Measurements from ENCODE around the gene CTH. TPM values are rescaled to one million over a fixed set of nuclear protein-coding genes. Genes with fewer than 3 reads are reported as not detected.
"Not testable (repeated sequence)": the region's sequence is repeated elsewhere in the genome, so short reads cannot be mapped to it uniquely, and the experiment has no call there.

Gene CTH
- total RNA-seq, 1 donor from 2014 or later, result 5.0 TPM

DNA sequence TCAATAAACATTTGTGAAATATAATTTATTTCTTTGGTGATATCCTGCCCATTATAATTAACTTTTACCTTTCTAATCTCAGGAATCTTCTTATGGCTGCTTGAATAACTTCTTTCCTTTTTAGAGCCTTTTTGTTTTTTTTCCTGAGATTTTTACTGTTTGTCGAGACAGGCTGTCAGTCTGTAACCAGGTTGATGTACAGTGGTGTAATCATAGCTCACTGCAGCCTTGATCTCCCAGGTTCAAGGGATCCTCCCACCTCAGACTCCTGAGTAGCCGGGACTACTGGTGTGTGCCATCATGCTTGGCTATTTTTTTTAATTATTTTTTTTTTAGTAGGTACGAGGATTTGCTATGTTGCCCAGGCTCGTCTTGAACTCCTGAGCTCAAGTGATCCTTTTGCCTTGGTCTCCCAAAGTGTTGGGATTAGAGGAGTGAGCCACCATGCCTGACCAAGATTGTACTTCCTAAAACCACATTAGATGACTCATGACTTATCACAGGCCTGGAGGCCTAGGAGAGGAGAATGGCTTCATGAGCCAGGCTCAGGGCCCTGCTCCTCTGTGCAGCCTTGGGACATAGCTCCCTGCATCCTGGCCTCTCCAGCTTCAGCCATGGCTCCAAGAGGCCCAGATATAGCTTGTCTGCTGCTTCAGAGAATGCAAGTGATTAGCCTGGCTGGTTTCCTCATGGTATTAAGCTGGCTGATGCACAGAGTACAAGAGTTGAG, 48.6 kb downstream of the CTH start:
- Histone ChIP-seq H3K27me3 (ENCODE audit: low read depth) (no peaks in the 10 kb centered on the region), H3K9me3 (no peaks in the 10 kb centered on the region), H3K4me1 (no peaks in the 10 kb centered on the region), H3K27ac (no peak overlapping the region), H3K36me3 (no peaks in the 10 kb centered on the region), H3K4me3 (no peak overlapping the region)
- TF ChIP-seq, protein P1, sequence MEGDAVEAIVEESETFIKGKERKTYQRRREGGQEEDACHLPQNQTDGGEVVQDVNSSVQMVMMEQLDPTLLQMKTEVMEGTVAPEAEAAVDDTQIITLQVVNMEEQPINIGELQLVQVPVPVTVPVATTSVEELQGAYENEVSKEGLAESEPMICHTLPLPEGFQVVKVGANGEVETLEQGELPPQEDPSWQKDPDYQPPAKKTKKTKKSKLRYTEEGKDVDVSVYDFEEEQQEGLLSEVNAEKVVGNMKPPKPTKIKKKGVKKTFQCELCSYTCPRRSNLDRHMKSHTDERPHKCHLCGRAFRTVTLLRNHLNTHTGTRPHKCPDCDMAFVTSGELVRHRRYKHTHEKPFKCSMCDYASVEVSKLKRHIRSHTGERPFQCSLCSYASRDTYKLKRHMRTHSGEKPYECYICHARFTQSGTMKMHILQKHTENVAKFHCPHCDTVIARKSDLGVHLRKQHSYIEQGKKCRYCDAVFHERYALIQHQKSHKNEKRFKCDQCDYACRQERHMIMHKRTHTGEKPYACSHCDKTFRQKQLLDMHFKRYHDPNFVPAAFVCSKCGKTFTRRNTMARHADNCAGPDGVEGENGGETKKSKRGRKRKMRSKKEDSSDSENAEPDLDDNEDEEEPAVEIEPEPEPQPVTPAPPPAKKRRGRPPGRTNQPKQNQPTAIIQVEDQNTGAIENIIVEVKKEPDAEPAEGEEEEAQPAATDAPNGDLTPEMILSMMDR (IDR thresholded peaks at IDR 0.05), result no peak
- DNase-seq (no peak), ATAC-seq (no peak)
- intact Hi-C loops (cut with DNase I), result no loop called here

DNA sequence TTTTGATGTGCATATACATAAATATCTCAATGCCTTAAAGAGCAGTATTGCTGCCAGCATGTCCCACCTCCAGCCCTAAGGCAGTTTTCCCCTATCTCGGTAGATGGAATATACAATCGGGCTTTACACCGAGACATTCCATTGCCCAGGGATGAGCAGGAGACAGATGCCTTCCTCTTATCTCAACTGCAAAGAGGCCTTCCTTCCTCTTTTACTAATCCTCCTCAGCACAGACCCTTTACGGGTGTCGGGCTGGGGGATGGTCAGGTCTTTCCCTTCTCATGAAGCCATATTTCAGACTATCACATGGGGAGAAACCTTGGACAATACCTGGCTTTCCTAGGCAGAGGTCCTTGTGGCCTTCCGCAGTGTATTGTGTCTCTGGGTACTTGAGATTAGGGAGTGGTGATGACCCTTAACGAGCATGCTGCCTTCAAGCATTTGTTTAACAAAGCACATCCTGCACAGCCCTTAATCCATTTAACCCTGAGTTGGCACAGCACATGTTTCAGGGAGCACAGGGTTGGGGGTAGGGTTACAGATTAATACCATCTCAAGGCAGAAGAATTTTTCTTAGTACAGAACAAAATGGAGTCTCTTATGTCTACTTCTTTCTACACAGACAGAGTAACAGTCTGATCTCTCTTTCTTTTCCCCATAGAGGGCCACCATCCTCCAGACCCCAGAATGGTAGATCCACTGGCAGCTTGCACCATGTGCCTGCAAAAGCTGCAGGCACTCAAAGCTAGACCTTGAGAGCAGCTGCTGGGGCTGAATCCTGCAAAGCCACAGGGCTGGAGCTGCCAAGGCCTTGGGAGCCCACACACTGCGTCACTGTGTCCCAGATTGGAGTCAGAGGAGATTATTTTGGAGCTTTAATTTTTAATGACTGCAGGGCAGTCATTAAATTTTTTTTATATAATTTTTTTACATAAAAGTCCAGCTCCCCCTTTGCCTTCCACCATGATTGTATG, 50.0 kb downstream of the CTH start:
- H3K36me3 ChIP-seq; H3K27me3 ChIP-seq (ENCODE audit: low read depth); H3K27ac ChIP-seq; ATAC-seq; H3K4me1 ChIP-seq; intact Hi-C loops (cut with DNase I); H3K4me3 ChIP-seq; DNase-seq; H3K9me3 ChIP-seq: not testable (repeated sequence)

DNA sequence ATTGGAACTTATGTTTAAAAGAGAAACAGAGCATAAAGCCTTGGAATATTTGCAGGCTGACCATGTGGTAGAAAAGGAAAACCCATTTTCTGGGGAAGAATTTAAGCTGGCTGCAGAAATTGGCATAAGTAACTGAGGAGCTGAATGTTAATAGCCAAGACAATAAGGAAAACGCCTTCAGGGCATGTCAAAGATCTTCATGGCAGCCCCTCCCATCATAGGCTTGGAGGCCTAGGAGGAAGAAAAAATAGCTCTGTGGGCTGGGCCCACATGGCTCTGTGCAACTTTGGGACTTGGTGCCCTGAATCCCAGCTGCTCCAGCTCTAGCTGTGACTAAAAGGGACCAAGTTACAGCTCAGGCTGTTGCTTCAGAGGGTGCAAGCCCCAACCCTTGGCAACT, 51.5 kb downstream of the CTH start:
- DNase-seq (no peak), ATAC-seq (no peak)
- TF ChIP-seq, protein P1 (IDR thresholded peaks at IDR 0.05), result no peak
- no peak overlapping the region for H3K4me3 ChIP-seq
- H3K9me3 ChIP-seq, result no peaks in the 10 kb centered on the region
- H3K4me1 ChIP-seq, result no peaks in the 10 kb centered on the region
- H3K27ac ChIP-seq, result no peak overlapping the region
- no peaks in the 10 kb centered on the region for H3K27me3 ChIP-seq (ENCODE audit: low read depth)
- H3K36me3 ChIP-seq, result no peaks in the 10 kb centered on the region
- intact Hi-C loops (cut with DNase I), result no loop called here

DNA sequence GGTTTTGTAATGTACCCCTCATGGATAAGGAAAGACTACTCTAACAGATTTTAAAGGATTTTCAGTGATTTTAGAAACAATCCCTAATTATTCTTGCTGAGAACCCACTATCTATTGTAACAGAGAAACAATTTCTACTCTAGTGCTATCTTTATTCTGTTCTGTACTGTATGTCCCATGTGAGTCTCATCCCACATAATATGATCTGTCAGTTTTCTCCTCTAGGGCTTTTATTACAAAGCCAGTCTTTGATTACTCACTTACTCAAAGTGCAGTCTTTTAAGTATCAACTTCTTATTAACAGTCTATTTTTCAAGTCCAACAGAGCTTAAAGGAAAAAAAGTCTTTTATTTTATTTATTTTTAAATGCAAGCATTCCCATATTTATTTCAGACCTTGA, 54.8 kb downstream of the CTH start:
- Histone ChIP-seq H3K9me3 (no peaks in the 10 kb centered on the region), H3K27ac (no peak overlapping the region), H3K4me1 (no peaks in the 10 kb centered on the region), H3K4me3 (no peak overlapping the region), H3K27me3 (ENCODE audit: low read depth) (no peaks in the 10 kb centered on the region), H3K36me3 (no peaks in the 10 kb centered on the region)
- no peak for DNase-seq
- TF ChIP-seq, protein P1 (IDR thresholded peaks at IDR 0.05), result no peak
- intact Hi-C loops (cut with DNase I), result no loop called here
- ATAC-seq, result no peak

DNA sequence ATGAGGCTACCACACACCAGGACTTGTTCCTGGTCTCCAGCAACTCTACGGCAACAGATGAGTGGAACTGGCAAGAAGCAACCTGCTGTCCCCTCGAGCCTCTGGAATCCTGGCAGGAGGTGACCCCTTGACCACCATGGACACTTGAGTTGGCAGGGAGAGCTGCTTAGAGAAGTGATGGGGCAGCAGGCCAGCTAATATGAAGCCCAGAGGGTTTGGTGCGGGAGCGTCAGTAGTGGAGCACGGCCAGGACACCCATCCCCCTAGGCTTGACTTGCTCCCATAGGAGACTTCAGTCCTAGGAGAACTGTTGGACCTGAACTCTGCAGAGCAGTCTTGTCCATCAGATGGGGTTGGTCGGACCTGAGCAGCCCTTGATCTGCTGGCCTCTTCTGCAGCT, 56.5 kb downstream of the CTH start:
- no peaks in the 10 kb centered on the region for H3K27me3 ChIP-seq (ENCODE audit: low read depth)
- intact Hi-C loops (cut with DNase I), result no loop called here
- no peaks in the 10 kb centered on the region for H3K36me3 ChIP-seq
- H3K4me1 ChIP-seq, result no peaks in the 10 kb centered on the region
- no peak overlapping the region for H3K4me3 ChIP-seq
- no peaks in the 10 kb centered on the region for H3K9me3 ChIP-seq
- no peak for DNase-seq
- TF ChIP-seq, protein P1 (IDR thresholded peaks at IDR 0.05), result no peak
- no peak overlapping the region for H3K27ac ChIP-seq
- peak in 1 of 2 donors; percentile 16 for ATAC-seq

DNA sequence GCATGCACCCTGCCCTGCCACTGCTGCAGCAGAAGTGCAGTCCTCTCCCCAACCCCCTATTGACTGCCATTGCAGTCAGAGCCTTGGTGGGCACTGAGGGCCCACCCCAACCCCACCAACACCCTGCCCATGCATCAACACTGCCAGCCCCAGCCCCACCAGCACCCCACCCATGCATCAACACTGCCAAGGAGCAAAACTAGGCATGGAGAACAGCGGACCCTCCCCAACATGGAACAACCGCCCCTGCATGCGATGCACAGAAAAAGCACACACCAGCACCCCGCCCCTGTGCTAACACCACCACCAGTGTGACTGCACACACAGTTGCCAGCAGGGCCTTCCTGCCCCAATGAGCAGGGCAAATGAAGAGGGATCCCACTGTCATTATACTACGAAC, 57.1 kb downstream of the CTH start:
- Histone ChIP-seq H3K4me3 (no peak overlapping the region), H3K4me1 (no peaks in the 10 kb centered on the region), H3K27me3 (ENCODE audit: low read depth) (no peaks in the 10 kb centered on the region), H3K27ac (no peak overlapping the region), H3K36me3 (no peaks in the 10 kb centered on the region), H3K9me3 (no peaks in the 10 kb centered on the region)
- TF ChIP-seq, protein P1 (IDR thresholded peaks at IDR 0.05), result no peak
- intact Hi-C loops (cut with DNase I), result no loop called here
- no peak for DNase-seq
- ATAC-seq, result no peak

DNA sequence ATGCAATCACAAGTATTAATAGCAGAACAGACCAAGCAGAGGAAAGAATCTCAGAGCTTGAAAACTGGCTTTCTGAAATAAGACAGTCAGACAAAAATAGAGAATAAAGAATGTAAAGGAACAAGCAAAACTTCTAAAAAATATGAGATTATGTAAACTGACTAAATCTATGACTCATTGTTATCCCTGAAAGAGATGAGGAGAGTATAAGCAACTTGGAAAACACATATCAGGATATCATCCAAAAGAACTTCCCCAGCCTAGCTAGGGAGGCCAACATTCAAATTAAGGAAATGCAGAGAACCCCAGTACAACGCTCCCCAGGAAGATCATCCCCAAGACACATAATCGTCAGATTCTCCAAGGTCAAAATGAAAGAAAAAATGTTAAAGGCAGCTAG, 58.1 kb downstream of the CTH start:
- intact Hi-C loops (cut with DNase I); H3K4me1 ChIP-seq; H3K36me3 ChIP-seq; H3K9me3 ChIP-seq; H3K27me3 ChIP-seq (ENCODE audit: low read depth); H3K4me3 ChIP-seq; H3K27ac ChIP-seq; DNase-seq; ATAC-seq: not testable (repeated sequence)

All from lower lobe of right lung (tissue), 2 donors.